DND-41 (cell line): Measurements from ENCODE around the gene NARS2.

ENCODE experiments used
- CTCF ChIP-seq: IDR thresholded peaks from 2 replicates; pipeline ENCODE4 v1.5.1; 2012; ENCODE audit warnings: borderline replicate concordance, low read length, moderate library complexity, mild to moderate bottlenecking; ENCODE audit not compliant: poor library complexity, severe bottlenecking; ENCODE audit errors: extremely low read depth
- EZH2 ChIP-seq: IDR thresholded peaks from 3 replicates; pipeline ENCODE4 v1.6.1; 2012; ENCODE audit warnings: borderline replicate concordance, low read depth, mild to moderate bottlenecking, moderate library complexity, low read length, inconsistent platforms; ENCODE audit not compliant: severe bottlenecking

DNA sequence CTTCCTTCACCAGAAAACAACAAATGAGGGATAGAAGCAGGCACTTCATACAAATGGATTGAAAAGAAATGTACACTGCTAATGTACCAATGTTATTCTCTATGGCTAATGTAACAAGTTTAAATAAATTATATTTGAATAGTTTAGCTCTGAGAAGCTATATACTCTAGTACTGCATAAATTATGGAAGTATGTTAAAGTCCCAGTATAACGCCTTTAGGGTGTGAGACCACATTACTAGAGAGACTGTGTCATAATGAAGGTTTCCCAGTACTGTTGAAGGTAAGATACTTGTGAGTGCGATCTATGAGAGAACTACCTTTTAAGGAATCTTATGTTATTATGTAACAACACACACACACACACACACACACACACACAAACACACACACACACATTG is 117.2 kb downstream of the NARS2 start:
- TF ChIP-seq CTCF (no peak), EZH2 (no peak)
